Measurements from ENCODE around the gene SEC61A1.

The SEC61A1 gene

DNA sequence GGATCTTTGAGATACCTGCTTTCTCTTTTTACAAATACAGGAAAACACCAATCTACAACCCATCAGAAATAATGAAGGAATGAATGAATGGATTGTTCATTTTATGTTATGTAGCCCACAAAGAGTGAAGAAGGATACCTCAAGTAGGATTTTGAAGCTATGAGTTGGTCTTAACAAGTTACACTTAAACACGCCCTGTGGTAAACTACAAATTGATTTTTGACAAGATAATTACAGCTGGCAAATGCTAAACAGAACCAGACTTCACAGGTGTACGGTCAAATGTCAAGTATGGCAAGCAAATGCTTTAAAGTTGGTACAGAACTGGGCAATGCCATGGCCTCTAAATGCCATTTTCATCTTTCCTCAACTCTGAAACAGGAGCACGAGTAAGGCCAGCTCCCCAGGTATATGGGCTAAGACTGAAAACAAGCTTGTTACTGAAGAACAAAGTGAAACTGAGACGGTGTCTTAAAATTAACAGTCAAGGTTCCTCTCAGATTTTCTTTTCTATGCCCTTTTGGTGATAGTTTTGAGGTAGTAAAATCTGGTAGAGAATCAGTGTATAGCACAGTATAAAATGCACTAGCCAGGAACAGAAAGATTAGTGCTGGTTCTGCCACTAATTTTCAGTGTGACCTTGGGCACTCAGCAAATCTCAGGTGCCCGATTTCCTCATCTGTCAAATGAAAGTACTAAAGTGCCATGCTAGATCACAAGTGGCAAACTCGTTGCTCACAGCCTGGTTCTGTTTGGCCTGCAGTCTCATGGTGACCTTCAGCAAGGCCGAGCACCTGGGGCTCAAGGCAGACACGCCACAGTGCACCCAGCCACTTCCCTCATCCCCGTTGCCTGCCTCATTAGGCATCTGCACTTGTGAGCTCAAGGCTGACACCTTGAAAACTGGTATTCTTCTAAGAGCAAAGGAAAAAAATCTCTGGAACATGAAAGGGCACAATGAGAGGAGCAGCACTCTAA lies 61.9 kb downstream of the SEC61A1 start:
- DNase-seq = no peak

Data from right kidney (tissue), 1 donor.